ENCODE results near the gene TMC8.

TMC8 gene

GRCh38 chr17:78147315-78147998 is 16.9 kb downstream of the TMC8 start:
- H3K9me3 ChIP-seq (ENCODE audit: control insufficient read depth, low read length), result no peaks in the 10 kb centered on the region
- no peak overlapping the region for H3K4me3 ChIP-seq (ENCODE audit: low read depth, low read length)
- no peaks in the 10 kb centered on the region for H3K36me3 ChIP-seq (ENCODE audit: control insufficient read depth, insufficient read depth, low read length)
- no peaks in the 10 kb centered on the region for H3K79me2 ChIP-seq
- no peak overlapping the region for H2AFZ ChIP-seq
- no peak for TF ChIP-seq CTCF (IDR thresholded peaks at IDR 0.05)
- no peak overlapping the region for H3K4me2 ChIP-seq (ENCODE audit: low read length)
- no peak overlapping the region for H3K27ac ChIP-seq
- H3K27me3 ChIP-seq (ENCODE audit: control insufficient read depth, insufficient read depth, low read length), result no peaks in the 10 kb centered on the region
- H3K4me1 ChIP-seq, result no peaks in the 10 kb centered on the region
- H3K9ac ChIP-seq, result no peak overlapping the region

GRCh38 chr17:78148286-78149016 is 17.9 kb downstream of the TMC8 start:
- Histone ChIP-seq H3K36me3 (ENCODE audit: control insufficient read depth, insufficient read depth, low read length) (no peaks in the 10 kb centered on the region), H2AFZ (no peak overlapping the region), H3K79me2 (no peaks in the 10 kb centered on the region), H3K27me3 (ENCODE audit: control insufficient read depth, insufficient read depth, low read length) (no peaks in the 10 kb centered on the region), H3K4me3 (ENCODE audit: low read depth, low read length) (no peak overlapping the region), H3K4me1 (no peaks in the 10 kb centered on the region), H3K9me3 (ENCODE audit: control insufficient read depth, low read length) (no peaks in the 10 kb centered on the region), H3K9ac (no peak overlapping the region), H3K4me2 (ENCODE audit: low read length) (no peak overlapping the region), H3K27ac (no peak overlapping the region)
- no peak for TF ChIP-seq CTCF (IDR thresholded peaks at IDR 0.05)

- Histone ChIP-seq H3K4me1 (no peaks in the 10 kb centered on the region), H3K36me3 (ENCODE audit: control insufficient read depth, insufficient read depth, low read length) (no peaks in the 10 kb centered on the region), H3K9ac (no peak overlapping the region), H2AFZ (no peak overlapping the region), H3K4me3 (ENCODE audit: low read depth, low read length) (no peak overlapping the region), H3K4me2 (ENCODE audit: low read length) (no peak overlapping the region), H3K27ac (no peak overlapping the region), H3K27me3 (ENCODE audit: control insufficient read depth, insufficient read depth, low read length) (no peaks in the 10 kb centered on the region), H3K9me3 (ENCODE audit: control insufficient read depth, low read length) (no peaks in the 10 kb centered on the region), H3K79me2 (no peaks in the 10 kb centered on the region)
- no peak for TF ChIP-seq CTCF (IDR thresholded peaks at IDR 0.05)
Observed at GRCh38 chr17:78151514-78152008, 21.0 kb downstream of the TMC8 start.

- Histone ChIP-seq H3K79me2 (no peaks in the 10 kb centered on the region), H3K4me1 (no peaks in the 10 kb centered on the region), H3K36me3 (ENCODE audit: control insufficient read depth, insufficient read depth, low read length) (no peaks in the 10 kb centered on the region), H3K27ac (no peak overlapping the region), H3K4me3 (ENCODE audit: low read depth, low read length) (no peak overlapping the region), H3K9me3 (ENCODE audit: control insufficient read depth, low read length) (no peaks in the 10 kb centered on the region), H3K9ac (no peak overlapping the region), H3K4me2 (ENCODE audit: low read length) (no peak overlapping the region), H3K27me3 (ENCODE audit: control insufficient read depth, insufficient read depth, low read length) (no peaks in the 10 kb centered on the region), H2AFZ (no peak overlapping the region)
- TF ChIP-seq CTCF (IDR thresholded peaks at IDR 0.05), result no peak
Observed at GRCh38 chr17:78154903-78155811, 24.6 kb downstream of the TMC8 start.
